Common myeloid progenitor, CD34-positive (primary cell): ENCODE results near the gene CNN1. TPM values are rescaled to one million over a fixed set of nuclear protein-coding genes. Genes with fewer than 3 reads are reported as not detected.

Experiments used
- CTCF ChIA-PET: fragments of 350-600 bp; sonication (Branson Sonifier 250); formaldehyde crosslinking; loops from one replicate; lab custom pipeline; 2021; ENCODE audit warnings: antibody characterized with exemption; lab: Charles Lee
- POLR2A ChIA-PET: fragments of 350-600 bp; sonication (Branson Sonifier 250); formaldehyde crosslinking; loops from one replicate; lab custom pipeline; 2021; ENCODE audit warnings: antibody characterized with exemption; lab: Charles Lee
- DNase-seq, 3 donors: peaks; one replicate each; pipeline versions ENCODE4 v3.0.0 to v3.0.0-alpha.2; 2013
- H3K27ac ChIP-seq, 2 experiments: 1 replicate in 1 of 2; 2 replicates in 1 of 2; pipeline ENCODE4 v1.7.0; 2013; ENCODE audit warnings: inconsistent platforms in 2 of 2, low read length in 2 of 2, mild to moderate bottlenecking in 2 of 2, low read depth in 1 of 2, moderate library complexity in 1 of 2; ENCODE audit not compliant: severe bottlenecking in 2 of 2, insufficient read depth in 1 of 2, poor library complexity in 1 of 2
- H3K27me3 ChIP-seq, 5 experiments: replicated peaks in 2 of 5; 1 replicate in 3 of 5; 2 replicates in 2 of 5; pipeline versions ENCODE4 v1.6.1 to v1.7.0; 2013; ENCODE audit warnings: low read length in 4 of 5, mild to moderate bottlenecking in 2 of 5, moderate library complexity in 2 of 5, inconsistent platforms in 1 of 5; ENCODE audit not compliant: insufficient read depth in 5 of 5, control insufficient read depth in 4 of 5
- H3K36me3 ChIP-seq, 4 experiments: 1 replicate in 2 of 4; 2 replicates in 2 of 4; pipeline versions ENCODE4 v1.6.1 to v1.7.0; 2013; ENCODE audit warnings: low read length in 3 of 4, control low read depth in 1 of 4, mild to moderate bottlenecking in 1 of 4; ENCODE audit not compliant: control insufficient read depth in 4 of 4, insufficient read depth in 4 of 4
- H3K4me1 ChIP-seq, 4 experiments: 1 replicate in 3 of 4; 2 replicates in 1 of 4; pipeline versions ENCODE4 v1.6.1 to v1.7.1; 2013; ENCODE audit warnings: low read length in 3 of 4, mild to moderate bottlenecking in 3 of 4, control low read depth in 1 of 4, inconsistent platforms in 1 of 4, moderate library complexity in 1 of 4; ENCODE audit not compliant: control insufficient read depth in 4 of 4, insufficient read depth in 4 of 4; ENCODE audit errors: control extremely low read depth in 1 of 4
- H3K4me3 ChIP-seq, 7 experiments: 1 replicate in 4 of 7; 2 replicates in 3 of 7; pipeline versions ENCODE4 v1.5.1 to v1.7.0; 2013; ENCODE audit warnings: mild to moderate bottlenecking in 7 of 7, low read length in 6 of 7, moderate library complexity in 6 of 7, inconsistent platforms in 2 of 7, low read depth in 2 of 7, control low read depth in 1 of 7; ENCODE audit not compliant: insufficient read depth in 4 of 7, control insufficient read depth in 1 of 7; ENCODE audit errors: extremely low read depth in 1 of 7
- H3K9me3 ChIP-seq, 5 experiments: 1 replicate in 4 of 5; 2 replicates in 1 of 5; pipeline versions ENCODE4 v1.6.1 to v1.7.1; 2013; ENCODE audit warnings: low read length in 4 of 5, mild to moderate bottlenecking in 2 of 5, inconsistent platforms in 1 of 5, low read depth in 1 of 5, moderate library complexity in 1 of 5; ENCODE audit not compliant: control insufficient read depth in 4 of 5, insufficient read depth in 2 of 5; ENCODE audit errors: control extremely low read depth in 1 of 5
- WGBS: methylation state at CpG from one replicate; pipeline ENCODE4 v1.1.5; 2013; ENCODE audit not compliant: insufficient coverage; 5-methylcytosine and 5-hydroxymethylcytosine counted together
- polyA plus RNA-seq: library from polyadenylated mRNA; unstranded; fragments of 120-200 nt; gene quantifications from one replicate; pipeline ENCODE4 v1.2.1, GENCODE V29; 2013

CNN1 gene
- not detected for polyA plus RNA-seq

DNA sequence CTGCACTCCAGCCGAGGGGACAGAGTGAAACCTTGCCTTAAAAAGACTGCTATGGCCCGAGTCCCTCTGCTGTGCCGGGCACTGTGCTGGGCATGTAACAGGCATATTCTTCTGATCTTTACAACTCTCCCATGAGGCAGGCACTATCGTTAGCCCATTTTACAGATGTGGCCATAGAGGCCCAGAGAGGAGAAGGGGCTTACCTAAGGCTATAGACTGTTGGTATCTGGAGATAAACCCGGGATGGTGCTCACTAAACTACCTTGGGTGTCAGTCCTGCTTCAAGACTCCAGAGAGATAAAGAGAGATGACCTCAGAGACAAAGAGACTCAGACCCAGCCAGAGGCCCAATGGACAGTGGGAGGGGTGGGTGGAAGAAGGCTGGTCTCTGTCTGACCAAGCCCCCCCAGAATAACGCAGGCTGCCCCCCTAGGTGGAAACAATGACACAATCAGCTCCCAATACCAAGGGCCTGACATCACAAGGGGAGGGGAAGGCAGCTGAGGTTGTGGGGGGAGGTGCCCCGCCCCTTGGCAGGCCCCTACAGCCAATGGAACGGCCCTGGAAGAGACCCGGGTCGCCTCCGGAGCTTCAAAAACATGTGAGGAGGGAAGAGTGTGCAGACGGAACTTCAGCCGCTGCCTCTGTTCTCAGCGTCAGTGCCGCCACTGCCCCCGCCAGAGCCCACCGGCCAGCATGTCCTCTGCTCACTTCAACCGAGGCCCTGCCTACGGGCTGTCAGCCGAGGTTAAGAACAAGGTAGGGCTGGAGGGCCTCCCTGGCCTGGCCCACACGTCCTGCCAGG is at the start of gene CNN1:
Gene CNN1, plus strand, starts transcription at position 620 of the 805 bp plus-strand sequence. Its CDS starts 77 bp downstream, at position 697.
- ChIA-PET CTCF (interaction anchor here (0.7 kb wide), 1 partner anchor 20 kb away, joined by 3 read pairs; the partner anchor contains the start of gene ELOF1), POLR2A (interaction anchor here (0.5 to 0.6 kb wide), 3 partner anchors 9 to 42 kb away, joined by 3 to 4 read pairs (median 3); partner anchors contain the start of gene ECSIT)
- H3K4me3 ChIP-seq, result peak within 1 kb of the TSS in 1 of 7 experiments; percentile 11
- WGBS, result 17% methylated on average over 17 of the region's 21 CpGs
- peaks cover 0 to 39% (median 10%) of the 10 kb centered on the region in 5 experiments for H3K27me3 ChIP-seq
- DNase-seq, result peak; percentile 31 to 72 (median 52)
- peaks cover 2 to 14% (median 8%) of the 10 kb centered on the region in 4 experiments for H3K4me1 ChIP-seq
- no peaks in the 10 kb centered on the region for H3K36me3 ChIP-seq
- no peaks in the 10 kb centered on the region for H3K9me3 ChIP-seq
- no peak within 1 kb of the TSS for H3K27ac ChIP-seq

DNA sequence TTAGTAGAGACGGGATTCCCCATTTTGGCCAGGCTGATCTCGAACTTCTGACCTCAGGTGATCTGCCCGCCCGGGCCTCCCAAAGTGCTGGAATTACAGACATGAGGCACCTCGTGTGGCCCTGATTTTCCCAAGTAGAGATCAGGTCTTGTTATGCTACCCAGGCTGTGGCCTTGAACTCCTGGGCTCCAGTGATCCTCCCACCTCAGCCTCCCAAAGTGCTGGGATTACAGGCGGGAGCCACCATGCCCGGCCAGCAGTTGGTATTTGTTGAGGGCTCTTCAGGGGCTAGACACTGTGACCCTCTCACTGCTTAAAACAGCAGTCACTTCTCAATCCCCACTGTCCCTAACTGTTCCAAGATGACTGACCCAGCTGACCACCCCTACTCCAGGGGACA is 49.3 kb upstream of the CNN1 start:
- H3K4me1 ChIP-seq, result no peaks in the 10 kb centered on the region
- no peak overlapping the region for H3K27ac ChIP-seq
- H3K36me3 ChIP-seq, result peaks cover 0 to 9% (median under 1%) of the 10 kb centered on the region in 4 experiments
- POLR2A ChIA-PET, result no interaction called here
- no peaks in the 10 kb centered on the region for H3K27me3 ChIP-seq
- CTCF ChIA-PET, result no interaction called here
- H3K4me3 ChIP-seq, result no peak overlapping the region
- no peak for DNase-seq
- WGBS, result 98% methylated on average over 5 of the region's 7 CpGs
- H3K9me3 ChIP-seq, result no peaks in the 10 kb centered on the region

DNA sequence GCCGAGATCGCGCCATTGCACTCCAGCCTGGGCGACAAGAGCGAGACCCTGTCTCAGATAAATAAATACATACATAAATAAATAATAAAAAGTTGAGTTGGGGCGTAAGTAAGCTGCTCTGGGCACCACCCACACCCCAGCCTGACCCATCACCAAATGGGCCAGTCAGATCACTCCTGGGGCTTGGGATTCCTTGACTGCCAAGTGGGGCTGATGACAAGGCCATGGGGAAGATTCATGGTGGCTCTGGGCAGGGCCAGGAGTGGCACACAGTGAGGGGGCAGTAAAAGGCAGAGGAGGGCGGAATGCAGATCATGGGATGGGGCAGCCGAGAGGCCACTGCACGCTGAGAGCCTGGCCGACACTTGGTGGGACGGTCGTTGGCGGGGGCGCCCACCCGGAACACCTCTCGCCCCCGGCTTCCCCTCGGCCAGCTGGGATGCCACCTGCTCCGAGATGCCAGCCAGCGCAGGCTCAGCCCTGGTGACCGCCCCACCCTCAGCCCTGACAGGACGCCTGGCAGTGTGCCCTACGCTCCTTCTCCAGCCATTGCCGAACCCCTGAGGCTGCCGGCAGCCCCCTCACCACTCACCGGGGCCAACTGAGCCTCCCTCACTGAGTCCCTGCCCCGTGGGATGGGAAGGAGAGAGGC is 43.9 kb upstream of the CNN1 start:
- peaks cover 0 to 21% (median 9%) of the 10 kb centered on the region in 4 experiments for H3K36me3 ChIP-seq
- CTCF ChIA-PET, result interaction anchor here (0.8 to 1.7 kb wide), 3 partner anchors 10 to 27 kb away, joined by 3 to 5 read pairs (median 4); no protein-coding TSS in a partner anchor
- H3K27me3 ChIP-seq, result no peaks in the 10 kb centered on the region
- H3K9me3 ChIP-seq, result no peaks in the 10 kb centered on the region
- H3K4me3 ChIP-seq, result no peak overlapping the region
- 96% methylated on average over 17 of the region's 27 CpGs for WGBS
- H3K4me1 ChIP-seq, result no peaks in the 10 kb centered on the region
- no peak overlapping the region for H3K27ac ChIP-seq
- POLR2A ChIA-PET, result no interaction called here
- no peak for DNase-seq

DNA sequence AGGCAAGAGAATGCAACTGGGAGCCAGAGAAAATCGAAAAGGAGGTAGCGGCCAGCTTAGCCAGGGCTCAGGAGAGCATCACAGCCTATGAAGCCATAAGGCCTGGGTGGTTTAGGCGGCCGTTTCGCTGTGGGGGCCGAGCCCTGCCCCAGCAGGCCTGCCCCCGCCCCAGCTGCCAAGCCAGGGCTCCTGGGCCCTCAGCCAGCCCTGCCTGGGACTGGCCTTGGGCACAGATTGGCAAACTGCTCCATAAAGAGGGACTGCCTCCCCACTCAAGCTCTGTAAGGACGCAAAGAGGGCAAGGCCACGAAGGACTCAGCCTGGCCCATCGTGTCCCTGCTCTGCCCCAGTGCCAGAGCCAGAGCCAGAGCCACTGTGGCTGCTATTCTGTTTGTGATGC is 43.2 kb upstream of the CNN1 start:
- no peak for DNase-seq
- 99% methylated on average over 10 of the region's 10 CpGs for WGBS
- peaks cover 0 to 20% (median 9%) of the 10 kb centered on the region in 4 experiments for H3K36me3 ChIP-seq
- H3K27me3 ChIP-seq, result no peaks in the 10 kb centered on the region
- CTCF ChIA-PET, result interaction anchor here (0.8 to 1.7 kb wide), 3 partner anchors 10 to 27 kb away, joined by 3 to 5 read pairs (median 4); no protein-coding TSS in a partner anchor
- no peaks in the 10 kb centered on the region for H3K9me3 ChIP-seq
- H3K4me1 ChIP-seq, result no peaks in the 10 kb centered on the region
- H3K4me3 ChIP-seq, result no peak overlapping the region
- H3K27ac ChIP-seq, result no peak overlapping the region
- POLR2A ChIA-PET, result no interaction called here

DNA sequence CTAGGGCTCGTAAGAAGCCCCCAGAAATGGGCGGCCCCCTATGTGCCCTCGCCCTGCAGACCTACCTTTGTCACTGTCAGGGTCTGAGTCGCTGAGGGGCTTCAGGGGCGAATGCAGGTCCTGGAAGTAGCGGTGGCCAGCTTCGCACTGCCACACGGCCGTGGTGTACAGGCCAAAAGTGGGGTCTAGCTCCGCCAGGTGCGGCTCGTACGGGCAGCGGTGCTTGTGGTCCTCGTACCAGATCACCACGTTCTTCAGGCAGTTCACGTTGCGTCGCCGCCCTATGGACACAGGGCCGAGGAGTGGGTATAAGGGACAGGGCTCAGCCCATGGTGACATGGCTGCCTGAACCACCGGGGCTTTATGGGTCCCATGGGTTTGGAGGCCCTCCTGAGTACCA is 42.8 kb upstream of the CNN1 start:
- Histone ChIP-seq H3K4me1 (no peaks in the 10 kb centered on the region), H3K27me3 (no peaks in the 10 kb centered on the region), H3K4me3 (no peak overlapping the region), H3K36me3 (peaks cover 0 to 17% (median 9%) of the 10 kb centered on the region in 4 experiments), H3K9me3 (no peaks in the 10 kb centered on the region), H3K27ac (no peak overlapping the region)
- 98% methylated on average over 22 of the region's 22 CpGs for WGBS
- no peak for DNase-seq
- CTCF ChIA-PET, result interaction anchor here (1.3 to 1.7 kb wide), 4 partner anchors 13 to 118 kb away, joined by 3 to 5 read pairs (median 4); no protein-coding TSS in a partner anchor
- POLR2A ChIA-PET, result no interaction called here

DNA sequence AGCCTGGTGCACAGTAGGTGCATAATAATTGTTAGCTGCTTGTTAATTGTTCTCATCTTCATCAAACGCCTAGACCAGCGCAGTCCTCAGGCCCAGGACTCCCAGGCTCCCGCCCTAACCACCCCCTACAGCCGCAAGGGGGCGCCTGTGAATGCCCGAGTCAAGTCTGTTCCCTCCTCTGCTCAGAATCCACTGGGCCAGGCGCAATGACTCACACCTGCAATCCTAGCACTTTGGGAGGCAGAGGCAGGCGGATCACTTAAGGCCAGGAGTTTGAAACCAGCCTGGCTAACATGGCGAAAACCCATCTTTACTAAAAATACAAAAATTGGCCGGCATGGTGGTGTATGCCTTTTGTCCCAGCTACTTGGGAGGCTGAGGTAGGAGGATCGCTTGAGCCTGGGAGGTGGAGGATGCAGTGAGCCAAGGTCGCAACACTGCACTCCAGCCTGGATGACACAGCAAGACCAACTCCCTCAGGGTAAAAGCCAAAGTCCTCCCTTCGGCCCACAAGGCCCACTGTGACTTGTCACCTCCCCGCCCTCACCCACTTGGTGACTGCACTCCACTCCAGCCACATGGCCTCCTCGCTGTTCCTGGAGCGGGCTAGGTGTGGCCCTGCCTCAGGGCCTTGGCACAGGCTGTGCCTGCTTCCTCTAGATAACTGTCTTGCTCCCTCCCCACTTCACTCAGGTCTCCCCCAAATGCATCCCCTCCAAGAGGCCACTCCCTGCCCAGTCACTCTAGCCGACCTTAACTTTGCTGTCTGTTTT is 42.1 kb upstream of the CNN1 start:
- DNase-seq, result peak; percentile 66 to 77 (median 72)
- H3K36me3 ChIP-seq, result peaks cover 0 to 17% (median 9%) of the 10 kb centered on the region in 4 experiments
- H3K27ac ChIP-seq, result no peak overlapping the region
- ChIA-PET CTCF (interaction anchor here (1.1 to 1.7 kb wide), 5 partner anchors 14 to 119 kb away, joined by 3 to 5 read pairs (median 3); no protein-coding TSS in a partner anchor), POLR2A (interaction anchor here (0.6 kb wide), 1 partner anchor 90 kb away, joined by 5 read pairs; no protein-coding TSS in a partner anchor)
- 84% methylated on average over 15 of the region's 17 CpGs for WGBS
- H3K4me1 ChIP-seq, result no peaks in the 10 kb centered on the region
- no peak overlapping the region for H3K4me3 ChIP-seq
- no peaks in the 10 kb centered on the region for H3K27me3 ChIP-seq
- H3K9me3 ChIP-seq, result no peaks in the 10 kb centered on the region
